ENCODE results near the gene ZNF28. TPM values are rescaled to one million over a fixed set of nuclear protein-coding genes. Genes with fewer than 3 reads are reported as not detected.
"Not testable (repeated sequence)": the region's sequence is repeated elsewhere in the genome, so short reads cannot be mapped to it uniquely, and the experiment has no call there.

ZNF28 gene
- 78.0 TPM for total RNA-seq

DNA sequence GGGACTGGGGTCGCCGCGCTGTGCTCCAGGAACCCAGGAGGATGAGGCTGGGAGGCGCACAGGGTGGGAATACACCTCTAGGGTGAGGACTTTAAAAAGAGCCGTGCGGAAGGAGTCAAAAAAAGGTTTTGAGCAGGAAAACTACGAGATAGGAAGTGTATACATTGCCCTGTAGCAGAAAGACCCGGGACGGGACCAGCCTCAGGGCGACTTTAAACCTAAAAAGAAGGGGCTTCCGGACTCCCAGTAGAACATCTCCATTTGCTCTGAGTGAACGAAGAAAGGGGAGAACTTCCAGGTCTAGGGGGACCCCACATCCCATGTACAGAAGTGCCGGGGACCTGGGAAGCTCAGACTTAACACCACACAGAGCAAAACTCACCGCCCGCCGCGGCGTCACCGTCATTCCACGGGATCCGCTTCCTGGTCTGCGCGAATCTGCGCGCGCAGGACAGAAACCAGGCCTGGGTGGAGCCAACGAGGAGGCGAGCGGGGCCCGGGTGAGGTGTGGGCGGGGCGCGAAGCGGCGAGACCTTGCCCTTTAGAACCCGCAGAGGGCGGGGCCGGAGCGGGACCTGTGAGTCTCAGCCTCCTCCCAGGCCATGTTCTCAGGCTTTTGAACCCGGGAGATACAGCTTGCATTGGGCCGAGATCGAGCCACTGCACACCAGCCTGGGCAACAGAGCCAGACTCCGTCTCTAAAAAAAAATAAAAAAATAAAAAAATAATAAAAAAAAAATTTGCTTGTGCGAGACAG, at the start of gene ZNF28:
Gene ZNF28 (minus strand): TSS at position 430 of the 757 bp plus-strand sequence. CDS start 3,675 bp downstream, outside the sequence.
- peak within 1 kb of the TSS; percentile 64 to 75 for H3K4me3 ChIP-seq
- H3K4me1 ChIP-seq, H3K27me3 ChIP-seq, H3K9me3 ChIP-seq: not testable (repeated sequence)
- intact Hi-C loops (cut with DNase I): loop anchor here (5.0 kb wide), 1 partner anchor 36 kb away; the partner anchor contains the start of gene ZNF468
- peaks cover 10 to 11% of the 10 kb centered on the region in 2 donors for H3K36me3 ChIP-seq
- H3K27ac ChIP-seq: peak within 1 kb of the TSS; percentile 37 to 70
- DNase-seq (ENCODE audit: low spot score in 2 of 2): peak; percentile 41 to 82

DNA sequence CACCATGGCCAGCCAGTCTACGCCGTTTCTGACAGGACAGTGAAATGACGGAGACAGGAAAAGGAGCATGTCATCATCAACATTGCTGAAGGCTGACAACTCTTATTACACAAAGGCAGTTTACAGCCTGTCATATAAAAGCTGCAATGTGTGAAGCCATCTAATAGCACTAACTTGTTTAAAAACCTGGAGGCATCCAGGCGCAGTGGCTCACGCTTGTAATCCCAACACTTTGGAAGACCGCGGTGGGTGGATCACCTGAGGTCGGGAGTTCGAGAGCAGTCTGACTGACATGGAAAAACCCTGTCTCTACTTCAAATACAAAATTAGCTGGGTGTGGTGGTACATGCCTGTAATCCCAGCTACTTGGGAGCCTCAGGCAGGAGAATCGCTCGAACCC, 46.6 kb upstream of the ZNF28 start:
- H3K4me1 ChIP-seq; H3K27ac ChIP-seq; DNase-seq (ENCODE audit: low spot score in 2 of 2); H3K9me3 ChIP-seq; H3K27me3 ChIP-seq; intact Hi-C loops (cut with DNase I); H3K36me3 ChIP-seq; H3K4me3 ChIP-seq: not testable (repeated sequence)

DNA sequence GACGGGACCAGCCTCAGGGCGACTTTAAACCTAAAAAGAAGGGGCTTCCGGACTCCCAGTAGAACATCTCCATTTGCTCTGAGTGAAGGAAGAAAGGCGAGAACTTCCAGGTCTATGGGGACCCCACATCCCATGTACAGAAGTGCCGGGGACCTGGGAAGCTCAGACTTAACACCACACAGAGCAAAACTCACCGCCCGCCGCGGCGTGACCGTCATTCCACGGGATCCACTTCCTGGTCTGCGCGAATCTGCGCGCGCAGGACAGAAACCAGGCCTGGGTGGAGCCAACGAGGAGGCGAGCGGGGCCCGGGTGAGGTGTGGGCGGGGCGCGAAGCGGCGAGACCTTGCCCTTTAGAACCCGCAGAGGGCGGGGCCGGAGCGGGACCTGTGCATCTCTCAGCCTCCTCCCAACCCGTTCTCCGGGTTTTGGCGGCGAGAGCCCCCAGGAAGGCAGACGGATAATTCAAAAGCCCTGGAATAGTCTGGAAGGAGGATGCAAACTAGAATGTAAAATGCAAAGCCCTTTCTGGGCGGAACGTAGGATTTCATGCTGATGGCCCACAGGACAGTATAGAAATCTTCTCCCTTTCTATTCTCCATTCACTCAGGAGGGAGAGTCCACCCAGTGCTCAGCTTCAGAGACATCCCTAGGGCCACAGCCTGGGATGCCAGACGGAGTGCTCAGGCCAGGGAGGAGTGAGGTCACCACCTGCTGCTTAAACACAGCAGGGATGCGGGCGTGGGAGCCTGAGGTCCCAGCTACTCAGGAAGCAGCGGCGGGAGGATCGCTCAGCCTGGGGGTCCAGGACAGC, 36.2 kb upstream of the ZNF28 start, which contains the start of gene ZNF468:
Gene ZNF468 (minus strand): TSS at position 242 of the 814 bp plus-strand sequence. CDS start 3,347 bp downstream, outside the sequence.
- peak; percentile 17 to 82 for DNase-seq (ENCODE audit: low spot score in 2 of 2)
- H3K9me3 ChIP-seq, H3K4me1 ChIP-seq, H3K27me3 ChIP-seq: not testable (repeated sequence)
- Histone ChIP-seq H3K27ac (peak within 1 kb of the TSS; percentile 57 to 75), H3K4me3 (peak within 1 kb of the TSS; percentile 75 to 89), H3K36me3 (peaks cover 14 to 17% of the 10 kb centered on the region in 2 donors)
- intact Hi-C loops (cut with DNase I): loop anchor here (2.0 to 5.0 kb wide), 5 partner anchors 35 to 135 kb away; partner anchors contain the start of genes ZNF28, ZNF320 and ZNF600

DNA sequence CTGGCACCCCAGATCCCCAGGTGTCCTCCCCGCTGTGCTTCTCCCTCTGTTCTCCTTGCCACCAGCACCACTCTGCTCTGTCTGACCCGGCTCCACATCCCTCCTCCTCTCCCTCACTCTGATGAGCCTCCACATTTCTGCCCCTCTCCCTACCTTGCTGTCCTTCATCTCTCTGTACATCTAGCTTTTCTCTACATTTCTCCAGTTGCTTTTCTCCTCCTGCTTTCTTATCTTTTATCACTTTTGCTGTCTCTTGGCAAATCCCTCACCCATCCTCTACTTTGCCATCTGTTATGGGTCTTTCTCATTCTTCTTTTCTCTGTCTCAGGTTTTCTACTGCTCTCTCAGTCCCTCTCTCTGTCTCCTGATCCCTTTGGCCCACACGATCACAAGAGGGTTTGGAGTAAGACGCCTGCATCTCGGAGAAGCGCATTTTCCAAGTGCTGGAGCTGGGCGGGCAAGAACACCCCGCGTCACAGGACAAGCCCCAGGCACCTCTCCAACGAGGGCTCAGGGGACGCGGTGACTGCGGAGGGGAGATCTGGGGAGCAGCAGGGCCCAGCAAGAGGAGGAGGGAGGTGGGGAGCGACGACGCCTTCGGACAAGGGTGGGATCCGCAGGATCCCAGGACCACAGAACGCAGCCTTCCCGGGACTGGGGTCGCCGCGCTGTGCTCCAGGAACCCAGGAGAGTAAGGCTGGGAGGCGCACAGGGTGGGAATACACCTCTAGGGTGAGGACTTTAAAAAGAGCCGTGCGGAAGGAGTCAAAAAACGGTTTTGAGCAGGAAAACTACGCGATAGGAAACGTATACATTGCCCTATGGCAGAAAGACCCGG, 35.3 kb upstream of the ZNF28 start:
- Histone ChIP-seq H3K4me3 (peak overlapping the region; percentile 75 to 89), H3K27ac (peak overlapping the region; percentile 57 to 75), H3K36me3 (peaks cover 16 to 25% of the 10 kb centered on the region in 2 donors)
- H3K27me3 ChIP-seq; H3K4me1 ChIP-seq; DNase-seq (ENCODE audit: low spot score in 2 of 2); H3K9me3 ChIP-seq: not testable (repeated sequence)
- intact Hi-C loops (cut with DNase I): loop anchor here (5.0 kb wide), 4 partner anchors 34 to 136 kb away; partner anchors contain the start of genes ZNF28 and ZNF600

DNA sequence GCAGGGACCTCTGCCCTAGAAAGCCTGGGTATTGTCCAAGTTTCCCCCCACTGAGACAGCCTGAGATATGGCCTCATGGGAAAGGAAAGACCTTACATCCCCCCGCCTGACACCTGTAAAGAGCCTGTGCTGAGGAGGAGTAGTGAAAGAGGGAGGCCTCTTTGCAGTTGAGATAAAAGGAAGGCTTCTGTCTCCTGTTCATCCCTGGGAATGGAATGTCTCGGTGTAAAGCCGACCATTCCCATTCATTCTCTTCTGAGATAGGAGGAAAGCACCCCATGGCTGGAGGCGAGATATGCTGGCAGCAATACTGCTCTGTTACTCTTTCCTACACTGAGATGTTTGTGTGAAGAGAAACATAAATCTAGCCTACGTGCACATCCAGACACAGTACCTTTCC, 25.9 kb upstream of the ZNF28 start:
- H3K4me1 ChIP-seq; H3K27ac ChIP-seq; H3K27me3 ChIP-seq; H3K4me3 ChIP-seq; DNase-seq (ENCODE audit: low spot score in 2 of 2); intact Hi-C loops (cut with DNase I): not testable (repeated sequence)
- Histone ChIP-seq H3K36me3 (peaks cover 85 to 100% of the 10 kb centered on the region in 2 donors), H3K9me3 (peaks cover 16 to 50% of the 10 kb centered on the region in 2 donors)

DNA sequence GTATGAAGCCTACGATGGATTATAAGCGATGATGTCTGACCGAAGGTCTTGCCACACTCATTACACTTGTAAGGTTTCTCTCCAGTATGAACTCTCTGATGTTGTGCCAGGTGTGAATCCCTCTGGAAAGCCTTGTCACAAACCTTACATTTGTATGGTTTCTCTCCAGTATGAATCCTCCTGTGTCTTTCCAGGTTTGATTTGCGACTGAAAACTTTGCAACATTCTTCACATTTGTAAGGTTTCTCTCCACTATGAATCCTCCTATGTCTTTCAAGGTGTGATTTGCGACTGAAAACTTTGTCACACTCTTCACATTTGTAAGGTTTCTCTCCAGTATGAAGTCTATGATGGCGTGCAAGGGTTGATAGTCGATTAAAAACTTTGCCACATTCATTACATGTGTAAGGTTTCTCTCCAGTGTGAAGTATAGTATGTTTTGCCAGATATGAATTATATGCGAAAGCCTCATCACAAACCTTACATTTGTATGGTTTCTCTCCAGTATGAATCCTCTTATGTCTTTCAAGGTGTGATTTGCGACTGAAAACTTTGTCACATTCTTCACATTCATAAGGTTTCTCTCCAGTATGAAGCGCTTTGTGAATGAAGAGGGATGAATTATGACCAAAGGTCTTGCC, 19.5 kb upstream of the ZNF28 start:
- H3K4me3 ChIP-seq; H3K4me1 ChIP-seq; H3K27me3 ChIP-seq; DNase-seq (ENCODE audit: low spot score in 2 of 2); H3K27ac ChIP-seq; intact Hi-C loops (cut with DNase I): not testable (repeated sequence)
- peaks cover 71 to 94% of the 10 kb centered on the region in 2 donors for H3K36me3 ChIP-seq
- H3K9me3 ChIP-seq: peaks cover 64 to 98% of the 10 kb centered on the region in 2 donors

DNA sequence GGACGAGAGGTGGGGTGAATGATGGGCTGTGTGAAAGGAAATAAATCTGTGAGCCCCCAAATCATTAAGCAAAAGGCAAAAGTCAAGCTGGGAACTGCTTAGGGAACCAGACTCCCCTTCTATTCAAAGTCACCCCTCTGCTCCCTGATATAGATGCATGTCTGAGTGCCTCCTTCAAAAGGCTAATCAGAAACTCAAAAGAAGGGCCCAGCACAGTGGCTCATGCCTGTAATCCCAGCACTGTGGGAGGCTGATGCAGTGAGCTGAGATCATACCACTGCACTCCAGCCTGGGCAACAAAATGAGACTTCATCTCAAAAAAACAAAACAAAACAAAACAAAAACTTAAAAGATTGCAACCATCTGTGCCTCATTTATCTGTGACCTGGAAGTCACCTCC, 12.9 kb upstream of the ZNF28 start:
- H3K4me3 ChIP-seq; H3K27ac ChIP-seq; DNase-seq (ENCODE audit: low spot score in 2 of 2); H3K4me1 ChIP-seq; intact Hi-C loops (cut with DNase I); H3K27me3 ChIP-seq: not testable (repeated sequence)
- H3K9me3 ChIP-seq: peaks cover 19 to 32% of the 10 kb centered on the region in 2 donors
- H3K36me3 ChIP-seq: peaks cover 9 to 29% of the 10 kb centered on the region in 2 donors

DNA sequence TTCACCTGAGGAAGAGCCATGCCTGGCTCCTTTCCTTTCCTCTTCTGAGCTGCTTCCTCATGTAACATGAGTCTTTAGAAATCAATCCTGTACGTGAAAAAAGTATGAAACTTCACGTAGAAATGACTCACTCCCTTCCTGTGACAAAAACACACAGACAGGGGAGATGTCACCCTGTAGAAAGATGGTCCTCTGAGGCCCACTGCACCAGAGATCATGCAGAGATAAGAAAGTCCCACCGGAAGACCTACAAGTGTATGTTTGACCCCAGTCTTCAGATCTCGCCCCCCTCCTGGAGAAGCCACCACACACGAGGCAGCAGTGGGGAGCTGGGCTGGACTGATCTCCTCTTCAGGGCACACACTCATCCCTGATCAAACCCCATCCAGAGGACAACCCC, 12.1 kb upstream of the ZNF28 start:
- H3K27me3 ChIP-seq; H3K4me1 ChIP-seq; DNase-seq (ENCODE audit: low spot score in 2 of 2); intact Hi-C loops (cut with DNase I); H3K27ac ChIP-seq; H3K4me3 ChIP-seq: not testable (repeated sequence)
- H3K9me3 ChIP-seq: peaks cover 12 to 24% of the 10 kb centered on the region in 2 donors
- H3K36me3 ChIP-seq: peaks cover 4 to 22% of the 10 kb centered on the region in 2 donors

DNA sequence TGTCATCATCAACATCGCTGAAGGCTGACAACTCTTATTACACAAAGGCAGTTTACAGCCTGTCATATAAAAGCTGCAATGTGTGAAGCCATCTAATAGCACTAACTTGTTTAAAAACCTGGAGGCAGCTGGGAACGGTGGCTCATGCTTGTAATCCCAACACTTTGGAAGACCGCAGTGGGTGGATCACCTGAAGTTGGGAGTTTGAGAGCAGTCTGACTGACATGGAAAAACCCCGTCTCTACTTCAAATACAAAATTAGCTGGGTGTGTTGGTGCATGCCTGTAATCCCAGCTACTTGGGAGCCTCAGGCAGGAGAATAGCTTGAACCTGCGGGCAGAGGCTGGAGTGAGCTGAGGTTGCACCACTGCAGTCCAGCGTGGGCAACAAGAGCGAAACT, 8.4 kb upstream of the ZNF28 start:
- H3K36me3 ChIP-seq; H3K4me1 ChIP-seq; H3K4me3 ChIP-seq; H3K27me3 ChIP-seq; intact Hi-C loops (cut with DNase I); H3K27ac ChIP-seq; DNase-seq (ENCODE audit: low spot score in 2 of 2); H3K9me3 ChIP-seq: not testable (repeated sequence)

Data from ascending aorta (tissue), 2 donors.